Liver (tissue), 3 donors: ENCODE measurements around the gene GLB1L2.

ENCODE experiments used
- HNF4A ChIP-seq, 2 donors: conservative IDR thresholded peaks; 2 replicates each; pipeline ENCODE4 v1.6.1; 2016; ENCODE audit warnings: antibody characterized with exemption in 2 of 2, mild to moderate bottlenecking in 2 of 2
- JUND ChIP-seq, 2 donors: IDR thresholded peaks; 2 replicates each; pipeline ENCODE4 v1.6.1; 2016; ENCODE audit warnings: antibody characterized with exemption in 2 of 2
- RAD21 ChIP-seq, 2 donors: IDR thresholded peaks; 2 replicates each; pipeline ENCODE4 v1.6.1; 2016; ENCODE audit warnings: antibody characterized with exemption in 2 of 2, mild to moderate bottlenecking in 2 of 2
- SP1 ChIP-seq: IDR thresholded peaks from 2 replicates; pipeline ENCODE4 v1.6.1; 2018; ENCODE audit warnings: antibody characterized with exemption, mild to moderate bottlenecking
- TF ChIP-seq, protein P1 (sequence below): fragments of 150-350 bp; IDR thresholded peaks from 2 replicates; pipeline ENCODE4 v1.5.1; 2017; ENCODE audit warnings: improper control_type of control experiment, low read depth, low read length; ENCODE audit not compliant: missing input control
- donor health status: healthy.
- donor health status: healthy.

- TF ChIP-seq, protein P1, sequence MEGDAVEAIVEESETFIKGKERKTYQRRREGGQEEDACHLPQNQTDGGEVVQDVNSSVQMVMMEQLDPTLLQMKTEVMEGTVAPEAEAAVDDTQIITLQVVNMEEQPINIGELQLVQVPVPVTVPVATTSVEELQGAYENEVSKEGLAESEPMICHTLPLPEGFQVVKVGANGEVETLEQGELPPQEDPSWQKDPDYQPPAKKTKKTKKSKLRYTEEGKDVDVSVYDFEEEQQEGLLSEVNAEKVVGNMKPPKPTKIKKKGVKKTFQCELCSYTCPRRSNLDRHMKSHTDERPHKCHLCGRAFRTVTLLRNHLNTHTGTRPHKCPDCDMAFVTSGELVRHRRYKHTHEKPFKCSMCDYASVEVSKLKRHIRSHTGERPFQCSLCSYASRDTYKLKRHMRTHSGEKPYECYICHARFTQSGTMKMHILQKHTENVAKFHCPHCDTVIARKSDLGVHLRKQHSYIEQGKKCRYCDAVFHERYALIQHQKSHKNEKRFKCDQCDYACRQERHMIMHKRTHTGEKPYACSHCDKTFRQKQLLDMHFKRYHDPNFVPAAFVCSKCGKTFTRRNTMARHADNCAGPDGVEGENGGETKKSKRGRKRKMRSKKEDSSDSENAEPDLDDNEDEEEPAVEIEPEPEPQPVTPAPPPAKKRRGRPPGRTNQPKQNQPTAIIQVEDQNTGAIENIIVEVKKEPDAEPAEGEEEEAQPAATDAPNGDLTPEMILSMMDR: no peak
- TF ChIP-seq SP1 (no peak), HNF4A (conservative IDR thresholded peaks at IDR 0.05) (no peak), JUND (IDR thresholded peaks at IDR 0.05) (no peak), RAD21 (IDR thresholded peaks at IDR 0.05) (no peak)
These were observed 1.0 kb upstream of the GLB1L2 start for GRCh38 chr11:134330611-134331353.
